DOHH2 (cell line): ENCODE results near the gene IRX6.

Source experiments
- H3F3A ChIP-seq: fragments of 200-600 bp; sonication (generic), shearing (Covaris generic); 2 replicates; pipeline ENCODE4 v1.6.0; 2016; ENCODE audit warnings: antibody characterized with exemption, mild to moderate bottlenecking; ENCODE audit not compliant: control insufficient read depth, insufficient read depth
- H3K27ac ChIP-seq: fragments of 200-600 bp; sonication (generic); 2 replicates; pipeline ENCODE4 v1.5.1; 2014; ENCODE audit warnings: low read depth, mild to moderate bottlenecking, low read length, moderate library complexity
- H3K27me3 ChIP-seq: fragments of 200-600 bp; sonication (generic); 2 replicates; pipeline ENCODE4 v1.6.1; 2014; ENCODE audit warnings: mild to moderate bottlenecking, low read length, mixed read lengths; ENCODE audit not compliant: control insufficient read depth
- H3K36me3 ChIP-seq: fragments of 200-600 bp; sonication (generic); 2 replicates; pipeline ENCODE4 v1.6.1; 2014; ENCODE audit warnings: mild to moderate bottlenecking, low read length, moderate library complexity, mixed read lengths; ENCODE audit not compliant: control insufficient read depth
- H3K4me1 ChIP-seq: fragments of 200-600 bp; sonication (generic); 2 replicates; pipeline ENCODE4 v1.6.1; 2014; ENCODE audit warnings: mild to moderate bottlenecking, low read length, mixed read lengths; ENCODE audit not compliant: control insufficient read depth
- H3K4me2 ChIP-seq: fragments of 200-600 bp; sonication (generic); 2 replicates; pipeline ENCODE4 v1.6.0; 2014; ENCODE audit warnings: mild to moderate bottlenecking, low read length, moderate library complexity
- H3K4me3 ChIP-seq: fragments of 200-600 bp; sonication (generic); 2 replicates; pipeline ENCODE4 v1.5.1; 2014; ENCODE audit warnings: mild to moderate bottlenecking, low read length, mixed read lengths
- H3K79me2 ChIP-seq: fragments of 200-600 bp; sonication (generic); 2 replicates; pipeline ENCODE4 v1.6.1; 2014; ENCODE audit warnings: mild to moderate bottlenecking, low read length, mixed read lengths; ENCODE audit not compliant: control insufficient read depth
- H3K9me2 ChIP-seq: fragments of 200-600 bp; sonication (generic); replicated peaks from 2 replicates; pipeline ENCODE4 v1.6.1; 2014; ENCODE audit warnings: mild to moderate bottlenecking, low read length, mixed read lengths; ENCODE audit not compliant: control insufficient read depth
- H3K9me3 ChIP-seq: fragments of 200-600 bp; sonication (generic); 2 replicates; pipeline ENCODE4 v1.6.1; 2014; ENCODE audit warnings: antibody characterized with exemption, low read length, mixed read lengths; ENCODE audit not compliant: control insufficient read depth, insufficient read depth
- H4K20me1 ChIP-seq: fragments of 200-600 bp; sonication (generic); 2 replicates; pipeline ENCODE4 v1.6.0; 2014; ENCODE audit warnings: low read depth, mild to moderate bottlenecking, antibody characterized with exemption, low read length, moderate library complexity; ENCODE audit not compliant: control insufficient read depth, insufficient read depth
- EZH2phosphoT487 ChIP-seq: fragments of 200-600 bp; sonication (generic); IDR thresholded peaks from 2 replicates; pipeline ENCODE4 v1.6.1; 2017; ENCODE audit warnings: borderline replicate concordance, mild to moderate bottlenecking, antibody characterized with exemption, low read length, moderate library complexity, mixed read lengths
- TF ChIP-seq, protein P1 (sequence below): fragments of 200-600 bp; sonication (generic); IDR thresholded peaks from one replicate; pipeline ENCODE4 v1.5.1; 2014; ENCODE audit warnings: antibody characterized with exemption, mild to moderate bottlenecking, low read depth, low read length; ENCODE audit not compliant: poor library complexity, severe bottlenecking

The IRX6 gene

DNA sequence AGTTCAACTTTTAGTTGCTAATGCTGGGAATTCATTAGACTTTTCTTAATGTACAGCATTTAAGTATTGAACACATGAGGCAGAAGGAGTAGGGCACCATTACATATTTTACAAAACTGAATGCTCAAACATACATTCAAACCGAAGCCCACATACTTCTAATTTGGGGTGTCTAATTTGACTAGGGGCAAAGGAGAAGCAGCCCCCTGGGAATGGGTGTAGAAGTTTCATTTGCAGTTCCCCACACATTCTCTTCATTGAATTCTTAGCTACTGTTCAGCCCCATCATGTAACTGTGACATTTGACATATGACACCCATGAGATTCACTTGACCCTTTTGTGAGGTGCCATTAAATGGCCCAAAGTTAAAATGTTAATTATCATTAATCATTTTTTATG, 16.4 kb downstream of the IRX6 start:
- Histone ChIP-seq H3K27me3 (no peaks in the 10 kb centered on the region), H3K9me2 (no peaks in the 10 kb centered on the region), H3K4me3 (0 out of 2 replicates have a peak overlapping the region, but pooled peaks have one; percentile 24), H3K79me2 (no peaks in the 10 kb centered on the region), H3K36me3 (no peaks in the 10 kb centered on the region), H3K4me2 (peak overlapping the region; percentile 41), H4K20me1 (no peaks in the 10 kb centered on the region), H3K27ac (no peak overlapping the region), H3K4me1 (peaks cover 14% of the 10 kb centered on the region), H3K9me3 (no peaks in the 10 kb centered on the region), H3F3A (no peaks in the 10 kb centered on the region)
- TF ChIP-seq, protein P1, sequence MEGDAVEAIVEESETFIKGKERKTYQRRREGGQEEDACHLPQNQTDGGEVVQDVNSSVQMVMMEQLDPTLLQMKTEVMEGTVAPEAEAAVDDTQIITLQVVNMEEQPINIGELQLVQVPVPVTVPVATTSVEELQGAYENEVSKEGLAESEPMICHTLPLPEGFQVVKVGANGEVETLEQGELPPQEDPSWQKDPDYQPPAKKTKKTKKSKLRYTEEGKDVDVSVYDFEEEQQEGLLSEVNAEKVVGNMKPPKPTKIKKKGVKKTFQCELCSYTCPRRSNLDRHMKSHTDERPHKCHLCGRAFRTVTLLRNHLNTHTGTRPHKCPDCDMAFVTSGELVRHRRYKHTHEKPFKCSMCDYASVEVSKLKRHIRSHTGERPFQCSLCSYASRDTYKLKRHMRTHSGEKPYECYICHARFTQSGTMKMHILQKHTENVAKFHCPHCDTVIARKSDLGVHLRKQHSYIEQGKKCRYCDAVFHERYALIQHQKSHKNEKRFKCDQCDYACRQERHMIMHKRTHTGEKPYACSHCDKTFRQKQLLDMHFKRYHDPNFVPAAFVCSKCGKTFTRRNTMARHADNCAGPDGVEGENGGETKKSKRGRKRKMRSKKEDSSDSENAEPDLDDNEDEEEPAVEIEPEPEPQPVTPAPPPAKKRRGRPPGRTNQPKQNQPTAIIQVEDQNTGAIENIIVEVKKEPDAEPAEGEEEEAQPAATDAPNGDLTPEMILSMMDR = no peak
- TF ChIP-seq EZH2phosphoT487 = no peak

DNA sequence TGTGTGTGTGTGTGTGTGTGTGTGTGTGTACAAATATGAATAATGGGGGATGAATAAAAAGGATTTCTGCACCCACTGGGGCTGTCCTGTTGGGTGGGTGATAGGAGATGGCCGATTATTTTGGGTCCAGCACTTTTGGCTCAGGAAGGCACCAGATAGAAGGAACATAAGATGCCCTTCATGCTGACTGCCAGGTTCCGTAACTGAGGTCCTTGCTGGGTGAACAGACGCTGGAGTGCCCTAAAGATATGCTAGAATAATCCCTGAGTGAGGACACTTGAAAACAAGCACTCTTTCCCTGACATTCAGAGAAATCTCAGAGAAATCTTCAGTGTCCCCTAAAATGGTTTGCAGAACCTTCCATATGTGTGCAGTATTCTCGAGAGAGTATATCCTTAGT, 17.7 kb downstream of the IRX6 start:
- Histone ChIP-seq H3K36me3 (no peaks in the 10 kb centered on the region), H3F3A (no peaks in the 10 kb centered on the region), H3K9me2 (no peaks in the 10 kb centered on the region), H3K27me3 (no peaks in the 10 kb centered on the region), H3K79me2 (no peaks in the 10 kb centered on the region), H3K4me2 (no peak overlapping the region), H3K27ac (no peak overlapping the region), H3K4me3 (no peak overlapping the region), H4K20me1 (no peaks in the 10 kb centered on the region), H3K9me3 (no peaks in the 10 kb centered on the region), H3K4me1 (peaks cover 14% of the 10 kb centered on the region)
- TF ChIP-seq EZH2phosphoT487 = no peak

- Histone ChIP-seq H3K36me3 (no peaks in the 10 kb centered on the region), H3F3A (no peaks in the 10 kb centered on the region), H3K4me1 (no peaks in the 10 kb centered on the region), H3K79me2 (no peaks in the 10 kb centered on the region), H3K27me3 (no peaks in the 10 kb centered on the region), H3K27ac (no peak overlapping the region), H3K4me3 (no peak overlapping the region), H4K20me1 (no peaks in the 10 kb centered on the region), H3K9me2 (no peaks in the 10 kb centered on the region), H3K4me2 (no peak overlapping the region), H3K9me3 (no peaks in the 10 kb centered on the region)
- TF ChIP-seq EZH2phosphoT487 = no peak
- TF ChIP-seq, protein P1 = no peak
These were observed 22.5 kb downstream of the IRX6 start for GRCh38 chr16:55346475-55346874.

GRCh38 chr16:55349867-55350266, 25.9 kb downstream of the IRX6 start:
- Histone ChIP-seq H3K4me2 (no peak overlapping the region), H3F3A (no peaks in the 10 kb centered on the region)

More at GRCh38 chr16:55349867-55350266, 25.9 kb downstream of the IRX6 start:
- Histone ChIP-seq H3K36me3 (no peaks in the 10 kb centered on the region), H3K27ac (no peak overlapping the region), H3K4me1 (no peaks in the 10 kb centered on the region), H3K9me2 (no peaks in the 10 kb centered on the region), H3K27me3 (no peaks in the 10 kb centered on the region), H4K20me1 (no peaks in the 10 kb centered on the region), H3K79me2 (no peaks in the 10 kb centered on the region), H3K9me3 (no peaks in the 10 kb centered on the region), H3K4me3 (no peak overlapping the region)
- TF ChIP-seq EZH2phosphoT487 = no peak
- TF ChIP-seq, protein P1 = no peak
